ENCODE data around the gene MARCHF5.

DNA sequence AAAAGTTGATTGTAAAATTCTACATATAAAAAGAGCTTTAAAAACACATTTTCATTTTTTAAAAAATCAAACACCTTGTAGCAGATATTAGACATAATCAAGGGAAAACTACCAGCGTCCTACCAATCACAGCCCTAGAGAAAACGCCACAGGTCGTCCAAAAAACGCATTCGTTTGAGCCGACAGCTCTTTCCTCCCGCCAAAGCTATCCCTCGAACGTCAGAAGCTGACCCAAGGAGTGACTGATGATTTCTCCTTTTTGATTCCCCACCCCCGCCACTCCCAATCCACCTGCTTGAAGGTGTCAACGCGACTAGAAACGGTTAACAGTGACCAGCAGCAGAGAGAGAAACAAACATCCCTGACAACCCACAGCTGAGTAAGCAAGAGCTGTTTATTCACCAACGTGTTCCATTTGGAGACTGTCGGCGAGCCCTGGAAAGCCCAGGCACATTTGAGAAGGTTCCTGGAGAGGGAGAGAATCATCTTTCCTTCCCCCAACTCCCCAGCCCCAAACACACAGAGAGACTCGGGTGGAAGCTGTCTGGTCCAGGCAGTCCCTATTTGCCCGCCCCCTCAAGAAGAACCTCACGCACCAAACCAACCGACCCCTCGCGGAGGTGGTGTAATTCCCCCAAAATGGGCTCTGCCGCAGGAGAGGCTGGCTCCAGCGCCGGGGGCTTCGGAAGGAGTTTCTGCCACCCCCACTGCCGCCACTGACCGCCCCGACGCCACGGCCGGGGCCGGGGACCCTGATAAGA lies 711 bp upstream of the MARCHF5 start:
- TF ChIP-seq, protein P1, sequence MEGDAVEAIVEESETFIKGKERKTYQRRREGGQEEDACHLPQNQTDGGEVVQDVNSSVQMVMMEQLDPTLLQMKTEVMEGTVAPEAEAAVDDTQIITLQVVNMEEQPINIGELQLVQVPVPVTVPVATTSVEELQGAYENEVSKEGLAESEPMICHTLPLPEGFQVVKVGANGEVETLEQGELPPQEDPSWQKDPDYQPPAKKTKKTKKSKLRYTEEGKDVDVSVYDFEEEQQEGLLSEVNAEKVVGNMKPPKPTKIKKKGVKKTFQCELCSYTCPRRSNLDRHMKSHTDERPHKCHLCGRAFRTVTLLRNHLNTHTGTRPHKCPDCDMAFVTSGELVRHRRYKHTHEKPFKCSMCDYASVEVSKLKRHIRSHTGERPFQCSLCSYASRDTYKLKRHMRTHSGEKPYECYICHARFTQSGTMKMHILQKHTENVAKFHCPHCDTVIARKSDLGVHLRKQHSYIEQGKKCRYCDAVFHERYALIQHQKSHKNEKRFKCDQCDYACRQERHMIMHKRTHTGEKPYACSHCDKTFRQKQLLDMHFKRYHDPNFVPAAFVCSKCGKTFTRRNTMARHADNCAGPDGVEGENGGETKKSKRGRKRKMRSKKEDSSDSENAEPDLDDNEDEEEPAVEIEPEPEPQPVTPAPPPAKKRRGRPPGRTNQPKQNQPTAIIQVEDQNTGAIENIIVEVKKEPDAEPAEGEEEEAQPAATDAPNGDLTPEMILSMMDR (IDR thresholded peaks at IDR 0.05; ENCODE audit: low read depth, low read length), result no peak
- TF ChIP-seq EZH2phosphoT487 (IDR thresholded peaks at IDR 0.05; ENCODE audit: low read depth), result no peak

Data from OCI-LY3 (cell line).